Measurements from ENCODE around the gene ZNF555. TPM values are rescaled to one million over a fixed set of nuclear protein-coding genes. Genes with fewer than 3 reads are reported as not detected.

Gene ZNF555
- total RNA-seq, 2 donors from 2014 or later, result 3.2 to 5.5 TPM

GRCh38 chr19:2824129-2824528 is 17.1 kb upstream of the ZNF555 start:
- H3K27ac ChIP-seq, result no peak overlapping the region
- intact Hi-C loops (cut with DNase I), result no loop called here
- no peaks in the 10 kb centered on the region for H3K36me3 ChIP-seq
- DNase-seq, result no peak
- H3K4me1 ChIP-seq, result no peaks in the 10 kb centered on the region
- H3K9ac ChIP-seq (ENCODE audit: low read depth in 2 of 2, low read length in 2 of 2), result no peak overlapping the region
- no peaks in the 10 kb centered on the region for H3K27me3 ChIP-seq
- no peak overlapping the region for H3K4me3 ChIP-seq
- H3K9me3 ChIP-seq, result no peaks in the 10 kb centered on the region
- TF ChIP-seq CTCF (IDR thresholded peaks at IDR 0.05), result no peak

- intact Hi-C loops (cut with DNase I), result no loop called here
- Histone ChIP-seq H3K27me3 (no peaks in the 10 kb centered on the region), H3K27ac (no peak overlapping the region), H3K9ac (ENCODE audit: low read depth in 2 of 2, low read length in 2 of 2) (no peak overlapping the region), H3K9me3 (no peaks in the 10 kb centered on the region), H3K36me3 (no peaks in the 10 kb centered on the region), H3K4me3 (no peak overlapping the region), H3K4me1 (no peaks in the 10 kb centered on the region)
- no peak for DNase-seq
- TF ChIP-seq CTCF (IDR thresholded peaks at IDR 0.05), result no peak
These were observed 14.3 kb upstream of the ZNF555 start for GRCh38 chr19:2827022-2827421.

- TF ChIP-seq CTCF (IDR thresholded peaks at IDR 0.05), result no peak
- H3K4me1 ChIP-seq, result no peaks in the 10 kb centered on the region
- intact Hi-C loops (cut with DNase I), result no loop called here
- no peak overlapping the region for H3K9ac ChIP-seq (ENCODE audit: low read depth in 2 of 2, low read length in 2 of 2)
- H3K36me3 ChIP-seq, result peaks cover 5% of the 10 kb centered on the region
- DNase-seq, result no peak
- H3K9me3 ChIP-seq, result no peaks in the 10 kb centered on the region
- H3K27me3 ChIP-seq, result no peaks in the 10 kb centered on the region
- H3K27ac ChIP-seq, result no peak overlapping the region
- H3K4me3 ChIP-seq, result no peak overlapping the region
These were observed 13.3 kb upstream of the ZNF555 start for GRCh38 chr19:2827840-2828489.

- Histone ChIP-seq H3K36me3 (peaks cover 6% of the 10 kb centered on the region), H3K9me3 (peaks cover 14% of the 10 kb centered on the region), H3K27me3 (no peaks in the 10 kb centered on the region), H3K27ac (no peak overlapping the region), H3K4me1 (no peaks in the 10 kb centered on the region), H3K9ac (ENCODE audit: low read depth in 2 of 2, low read length in 2 of 2) (no peak overlapping the region), H3K4me3 (no peak overlapping the region)
- no peak for TF ChIP-seq CTCF (IDR thresholded peaks at IDR 0.05)
- no peak for DNase-seq
- intact Hi-C loops (cut with DNase I), result no loop called here
These were observed 6.9 kb upstream of the ZNF555 start for GRCh38 chr19:2834294-2834871.

- no peak overlapping the region for H3K9ac ChIP-seq (ENCODE audit: low read depth in 2 of 2, low read length in 2 of 2)
- no peaks in the 10 kb centered on the region for H3K27me3 ChIP-seq
- intact Hi-C loops (cut with DNase I), result no loop called here
- H3K9me3 ChIP-seq, result peaks cover 14% of the 10 kb centered on the region
- H3K4me3 ChIP-seq, result no peak overlapping the region
- H3K4me1 ChIP-seq, result no peaks in the 10 kb centered on the region
- no peak overlapping the region for H3K27ac ChIP-seq
- no peak for DNase-seq
- peaks cover 6% of the 10 kb centered on the region for H3K36me3 ChIP-seq
- TF ChIP-seq CTCF (IDR thresholded peaks at IDR 0.05), result no peak
These were observed 3.8 kb upstream of the ZNF555 start for GRCh38 chr19:2837430-2837829.

All from colonic mucosa (tissue), 4 donors.